ENCODE data around the gene CEBPA. TPM values are rescaled to one million over a fixed set of nuclear protein-coding genes. Genes with fewer than 3 reads are reported as not detected.

The CEBPA gene
- total RNA-seq, 1 donor from 2014 or later = 75.1 TPM

GRCh38 chr19:33251526-33252090 lies 50.7 kb downstream of the CEBPA start:
- DNase-seq (peak; percentile 21), ATAC-seq (no peak)
- no peak overlapping the region for H3K27ac ChIP-seq
- no peak for TF ChIP-seq CTCF (IDR thresholded peaks at IDR 0.05)
- peaks cover 11% of the 10 kb centered on the region for H3K4me1 ChIP-seq
- intact Hi-C loops (cut with DNase I) = no loop called here
- no peaks in the 10 kb centered on the region for H3K9me3 ChIP-seq
- H3K4me3 ChIP-seq = no peak overlapping the region
- H3K36me3 ChIP-seq = no peaks in the 10 kb centered on the region
- H3K27me3 ChIP-seq (ENCODE audit: low read depth) = peaks cover 9% of the 10 kb centered on the region

GRCh38 chr19:33251076-33251475 lies 51.3 kb downstream of the CEBPA start:
- DNase-seq = peak; percentile 25
- intact Hi-C loops (cut with DNase I) = no loop called here
- no peak for TF ChIP-seq CTCF (IDR thresholded peaks at IDR 0.05)
- H3K9me3 ChIP-seq = peaks cover 1% of the 10 kb centered on the region
- peaks cover 9% of the 10 kb centered on the region for H3K27me3 ChIP-seq (ENCODE audit: low read depth)
- no peak overlapping the region for H3K4me3 ChIP-seq
- no peaks in the 10 kb centered on the region for H3K36me3 ChIP-seq
- H3K4me1 ChIP-seq = peaks cover 11% of the 10 kb centered on the region
- no peak overlapping the region for H3K27ac ChIP-seq
- ATAC-seq = no peak

GRCh38 chr19:33250500-33250899 lies 51.8 kb downstream of the CEBPA start:
- TF ChIP-seq CTCF (IDR thresholded peaks at IDR 0.05) = no peak
- Histone ChIP-seq H3K9me3 (peaks cover 6% of the 10 kb centered on the region), H3K27me3 (ENCODE audit: low read depth) (peaks cover 9% of the 10 kb centered on the region), H3K4me3 (no peak overlapping the region), H3K27ac (no peak overlapping the region), H3K36me3 (no peaks in the 10 kb centered on the region), H3K4me1 (peaks cover 11% of the 10 kb centered on the region)
- no peak for ATAC-seq
- intact Hi-C loops (cut with DNase I) = no loop called here
- no peak for DNase-seq

Other genes starting within 250 kb of the CEBPA start
- gene RHPN2, start 237.6 kb downstream of the CEBPA start, total RNA-seq = 7.7 TPM
- gene GPATCH1, start 221.4 kb downstream of the CEBPA start, total RNA-seq = 8.4 TPM
- not detected for gene WDR88, start 170.4 kb downstream of the CEBPA start, total RNA-seq
- 13.8 TPM for gene LRP3, start 108.2 kb downstream of the CEBPA start, total RNA-seq
- gene SLC7A10, start 76.7 kb downstream of the CEBPA start, total RNA-seq = 0.62 TPM
- gene CEBPG, start 71.2 kb upstream of the CEBPA start, total RNA-seq = 29.6 TPM
- gene PEPD, start 219.3 kb upstream of the CEBPA start, total RNA-seq = 94.0 TPM

All from lower lobe of right lung (tissue), 2 donors.